Common myeloid progenitor, CD34-positive (primary cell): Measurements from ENCODE around the gene SUMF2.

ENCODE experiments used
- CTCF ChIA-PET: fragments of 350-600 bp; sonication (Branson Sonifier 250); formaldehyde crosslinking; loops from one replicate; lab custom pipeline; 2021; ENCODE audit warnings: antibody characterized with exemption; lab: Charles Lee
- POLR2A ChIA-PET: fragments of 350-600 bp; sonication (Branson Sonifier 250); formaldehyde crosslinking; loops from one replicate; lab custom pipeline; 2021; ENCODE audit warnings: antibody characterized with exemption; lab: Charles Lee
- DNase-seq, 3 donors: peaks; one replicate each; pipeline versions ENCODE4 v3.0.0 to v3.0.0-alpha.2; 2013
- H3K27ac ChIP-seq, 2 experiments: 1 replicate in 1 of 2; 2 replicates in 1 of 2; pipeline ENCODE4 v1.7.0; 2013; ENCODE audit warnings: inconsistent platforms in 2 of 2, low read length in 2 of 2, mild to moderate bottlenecking in 2 of 2, low read depth in 1 of 2, moderate library complexity in 1 of 2; ENCODE audit not compliant: severe bottlenecking in 2 of 2, insufficient read depth in 1 of 2, poor library complexity in 1 of 2
- H3K27me3 ChIP-seq, 5 experiments: replicated peaks in 2 of 5; 1 replicate in 3 of 5; 2 replicates in 2 of 5; pipeline versions ENCODE4 v1.6.1 to v1.7.0; 2013; ENCODE audit warnings: low read length in 4 of 5, mild to moderate bottlenecking in 2 of 5, moderate library complexity in 2 of 5, inconsistent platforms in 1 of 5; ENCODE audit not compliant: insufficient read depth in 5 of 5, control insufficient read depth in 4 of 5
- H3K36me3 ChIP-seq, 4 experiments: 1 replicate in 2 of 4; 2 replicates in 2 of 4; pipeline versions ENCODE4 v1.6.1 to v1.7.0; 2013; ENCODE audit warnings: low read length in 3 of 4, control low read depth in 1 of 4, mild to moderate bottlenecking in 1 of 4; ENCODE audit not compliant: control insufficient read depth in 4 of 4, insufficient read depth in 4 of 4
- H3K4me1 ChIP-seq, 4 experiments: 1 replicate in 3 of 4; 2 replicates in 1 of 4; pipeline versions ENCODE4 v1.6.1 to v1.7.1; 2013; ENCODE audit warnings: low read length in 3 of 4, mild to moderate bottlenecking in 3 of 4, control low read depth in 1 of 4, inconsistent platforms in 1 of 4, moderate library complexity in 1 of 4; ENCODE audit not compliant: control insufficient read depth in 4 of 4, insufficient read depth in 4 of 4; ENCODE audit errors: control extremely low read depth in 1 of 4
- H3K4me3 ChIP-seq, 7 experiments: 1 replicate in 4 of 7; 2 replicates in 3 of 7; pipeline versions ENCODE4 v1.5.1 to v1.7.0; 2013; ENCODE audit warnings: mild to moderate bottlenecking in 7 of 7, low read length in 6 of 7, moderate library complexity in 6 of 7, inconsistent platforms in 2 of 7, low read depth in 2 of 7, control low read depth in 1 of 7; ENCODE audit not compliant: insufficient read depth in 4 of 7, control insufficient read depth in 1 of 7; ENCODE audit errors: extremely low read depth in 1 of 7
- H3K9me3 ChIP-seq, 5 experiments: 1 replicate in 4 of 5; 2 replicates in 1 of 5; pipeline versions ENCODE4 v1.6.1 to v1.7.1; 2013; ENCODE audit warnings: low read length in 4 of 5, mild to moderate bottlenecking in 2 of 5, inconsistent platforms in 1 of 5, low read depth in 1 of 5, moderate library complexity in 1 of 5; ENCODE audit not compliant: control insufficient read depth in 4 of 5, insufficient read depth in 2 of 5; ENCODE audit errors: control extremely low read depth in 1 of 5
- WGBS: methylation state at CpG from one replicate; pipeline ENCODE4 v1.1.5; 2013; ENCODE audit not compliant: insufficient coverage; 5-methylcytosine and 5-hydroxymethylcytosine counted together

Gene SUMF2

DNA sequence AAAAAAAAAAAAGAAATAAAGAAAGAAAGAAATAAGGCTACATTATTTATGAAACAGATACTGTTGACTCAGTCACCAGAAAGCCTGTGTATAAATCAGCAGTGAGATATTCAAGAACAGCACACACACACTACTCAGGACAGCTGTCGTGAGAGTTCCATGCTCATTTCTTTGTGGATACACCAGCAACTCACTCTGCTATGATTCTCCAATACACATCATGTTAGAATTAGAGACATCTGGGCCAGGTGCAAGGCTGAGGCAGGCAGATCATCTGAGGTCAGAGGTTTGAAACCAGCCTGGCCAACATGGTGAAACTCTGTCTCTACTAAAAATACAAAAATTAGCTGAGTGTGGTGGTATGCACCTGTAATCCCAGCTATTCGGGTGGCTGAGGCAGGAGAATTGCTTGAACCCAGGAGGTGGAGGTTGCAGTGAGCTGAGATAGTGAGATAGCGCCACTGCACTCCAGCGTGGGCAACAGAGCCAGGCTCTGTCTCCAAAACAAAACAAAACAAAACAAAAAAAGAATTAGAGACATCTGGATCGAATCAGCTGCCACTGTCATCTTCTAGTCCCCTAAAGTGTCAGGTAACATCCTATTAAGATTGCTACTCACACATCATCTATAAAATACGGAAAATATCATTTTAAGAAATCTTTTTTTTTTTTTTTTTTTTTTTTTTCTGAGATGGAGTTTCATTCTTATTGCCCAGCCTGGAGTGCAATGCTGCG is 63.3 kb downstream of the SUMF2 start:
- POLR2A ChIA-PET = no interaction called here
- no peaks in the 10 kb centered on the region for H3K27me3 ChIP-seq
- no peak for DNase-seq
- CTCF ChIA-PET = no interaction called here
- 90% methylated on average over 4 of the region's 7 CpGs for WGBS
- no peak overlapping the region for H3K4me3 ChIP-seq
- no peaks in the 10 kb centered on the region for H3K36me3 ChIP-seq
- H3K27ac ChIP-seq = no peak overlapping the region
- peaks cover 0 to 2% (median 0%) of the 10 kb centered on the region in 5 experiments for H3K9me3 ChIP-seq
- H3K4me1 ChIP-seq = no peaks in the 10 kb centered on the region
